Keratinocyte (primary cell): Measurements from ENCODE around the gene DNAH2.

Experiments
- CTCF ChIP-seq, 3 experiments: IDR thresholded peaks in 1 of 3; conservative IDR thresholded peaks in 1 of 3; optimal IDR thresholded peaks in 1 of 3; 2 replicates in 2 of 3; 3 replicates in 1 of 3; pipeline versions ENCODE3 to v1.5.1; 2011; ENCODE audit warnings: low read length in 3 of 3, mild to moderate bottlenecking in 3 of 3, moderate library complexity in 2 of 3, control low read depth in 1 of 3, inconsistent platforms in 1 of 3; ENCODE audit not compliant: insufficient read depth in 2 of 3; ENCODE audit errors: extremely low read depth in 1 of 3
- EZH2 ChIP-seq: IDR thresholded peaks from one replicate; pipeline ENCODE4 v1.6.1; 2012; ENCODE audit warnings: inconsistent platforms, mild to moderate bottlenecking, low read length, moderate library complexity

- TF ChIP-seq CTCF (optimal IDR thresholded peaks at IDR 0.05 in 1 of 3, IDR thresholded peaks at IDR 0.05 in 1 of 3, conservative IDR thresholded peaks at IDR 0.05 in 1 of 3; ENCODE audit: extremely low read depth in 1 of 3, insufficient read depth in 2 of 3, low read length in 3 of 3): no peak
- TF ChIP-seq EZH2: peak; percentile 43
Observed at GRCh38 chr17:7704601-7705268, 12.8 kb upstream of the DNAH2 start, which contains the start of gene EFNB3.
